ENCODE measurements around the gene NTNG1. TPM values are rescaled to one million over a fixed set of nuclear protein-coding genes. Genes with fewer than 3 reads are reported as not detected.

Gene NTNG1
- total RNA-seq, 2 experiments from 2014 or later, result not detected

DNA sequence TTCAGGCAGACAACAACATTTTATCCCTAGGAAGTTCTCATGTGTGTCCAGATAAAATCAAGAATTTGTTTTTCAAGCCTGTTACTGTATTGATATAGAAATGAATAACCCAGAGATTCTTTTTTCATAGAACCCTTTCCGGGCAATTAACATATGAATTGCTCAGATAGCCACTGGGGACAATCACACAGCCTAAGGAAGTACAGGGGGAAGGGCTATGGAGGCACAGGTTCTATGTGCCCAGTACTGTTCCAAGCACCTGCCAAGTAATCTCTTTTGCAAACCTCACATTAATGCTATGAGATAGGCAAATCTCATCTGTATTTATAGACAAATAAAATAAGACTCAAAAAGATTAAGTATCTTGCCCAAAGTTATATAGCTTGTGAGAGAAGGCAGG, 84.9 kb downstream of the NTNG1 start:
- Histone ChIP-seq H3K27ac (ENCODE audit: low read depth in 1 of 2, low read length in 2 of 2) (no peak overlapping the region), H3K4me1 (ENCODE audit: insufficient read depth, low read length) (no peaks in the 10 kb centered on the region), H3K36me3 (ENCODE audit: insufficient read depth, low read length) (no peaks in the 10 kb centered on the region), H3K4me3 (ENCODE audit: low read length) (no peak overlapping the region), H3K27me3 (ENCODE audit: control insufficient read depth in 1 of 2, insufficient read depth in 2 of 2, low read length in 2 of 2) (no peaks in the 10 kb centered on the region), H3K9me3 (ENCODE audit: control insufficient read depth in 1 of 2, insufficient read depth in 1 of 2, low read length in 2 of 2) (peaks cover 0 to 3% of the 10 kb centered on the region in 2 experiments)
- H3K27ac Mint-ChIP-seq, result no peak overlapping the region
- intact Hi-C loops (cut with DNase I, micrococcal nuclease), result no loop called here
- H3K27me3 Mint-ChIP-seq, result no peaks in the 10 kb centered on the region
- DNase-seq, result no peak
- TF ChIP-seq, protein P1, sequence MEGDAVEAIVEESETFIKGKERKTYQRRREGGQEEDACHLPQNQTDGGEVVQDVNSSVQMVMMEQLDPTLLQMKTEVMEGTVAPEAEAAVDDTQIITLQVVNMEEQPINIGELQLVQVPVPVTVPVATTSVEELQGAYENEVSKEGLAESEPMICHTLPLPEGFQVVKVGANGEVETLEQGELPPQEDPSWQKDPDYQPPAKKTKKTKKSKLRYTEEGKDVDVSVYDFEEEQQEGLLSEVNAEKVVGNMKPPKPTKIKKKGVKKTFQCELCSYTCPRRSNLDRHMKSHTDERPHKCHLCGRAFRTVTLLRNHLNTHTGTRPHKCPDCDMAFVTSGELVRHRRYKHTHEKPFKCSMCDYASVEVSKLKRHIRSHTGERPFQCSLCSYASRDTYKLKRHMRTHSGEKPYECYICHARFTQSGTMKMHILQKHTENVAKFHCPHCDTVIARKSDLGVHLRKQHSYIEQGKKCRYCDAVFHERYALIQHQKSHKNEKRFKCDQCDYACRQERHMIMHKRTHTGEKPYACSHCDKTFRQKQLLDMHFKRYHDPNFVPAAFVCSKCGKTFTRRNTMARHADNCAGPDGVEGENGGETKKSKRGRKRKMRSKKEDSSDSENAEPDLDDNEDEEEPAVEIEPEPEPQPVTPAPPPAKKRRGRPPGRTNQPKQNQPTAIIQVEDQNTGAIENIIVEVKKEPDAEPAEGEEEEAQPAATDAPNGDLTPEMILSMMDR (IDR thresholded peaks at IDR 0.05), result no peak
- POLR2A ChIA-PET, result no interaction called here
- H3K36me3 Mint-ChIP-seq (ENCODE audit: low read depth), result no peaks in the 10 kb centered on the region
- no peaks in the 10 kb centered on the region for H3K9me3 Mint-ChIP-seq
- ATAC-seq (ENCODE audit: poor library complexity), result no peak
- H3K4me1 Mint-ChIP-seq (ENCODE audit: low read depth), result no peaks in the 10 kb centered on the region
- CTCF ChIA-PET, result no interaction called here
- no peak overlapping the region for H3K4me3 Mint-ChIP-seq

DNA sequence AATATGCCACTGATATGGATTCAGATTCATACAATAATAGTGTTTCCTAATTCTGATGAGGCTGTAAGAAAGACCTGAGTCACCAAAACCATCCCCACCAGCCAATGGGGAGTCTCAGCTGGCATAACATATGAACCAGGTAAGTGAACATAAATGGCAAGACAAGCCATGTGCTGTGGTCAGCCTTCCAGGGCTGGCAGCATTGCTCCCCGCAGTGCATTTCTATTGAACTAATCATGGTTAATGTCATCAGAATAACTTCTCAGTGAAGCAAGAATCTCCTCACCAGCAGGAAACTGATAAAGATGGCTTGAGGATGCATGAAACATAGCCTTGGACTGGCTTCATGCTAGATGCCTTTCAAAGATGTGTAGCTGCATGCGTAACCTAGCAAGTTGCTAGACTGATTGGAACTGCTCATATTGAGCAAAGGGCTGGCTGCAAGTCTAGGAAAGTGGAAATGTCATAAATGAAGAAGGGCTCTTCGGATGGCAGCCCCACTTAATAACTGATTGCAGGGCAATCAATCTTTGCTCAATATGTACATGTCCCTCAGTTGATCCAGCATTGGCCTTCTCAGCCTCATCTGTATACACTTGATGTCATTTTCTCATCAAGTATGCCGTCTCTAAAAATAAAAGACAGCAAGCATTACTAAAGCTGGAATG, 88.0 kb downstream of the NTNG1 start:
- Histone ChIP-seq H3K9me3 (ENCODE audit: control insufficient read depth in 1 of 2, insufficient read depth in 1 of 2, low read length in 2 of 2) (peaks cover 0 to 3% of the 10 kb centered on the region in 2 experiments), H3K27ac (ENCODE audit: low read depth in 1 of 2, low read length in 2 of 2) (no peak overlapping the region), H3K4me3 (ENCODE audit: low read length) (no peak overlapping the region), H3K4me1 (ENCODE audit: insufficient read depth, low read length) (no peaks in the 10 kb centered on the region), H3K27me3 (ENCODE audit: control insufficient read depth in 1 of 2, insufficient read depth in 2 of 2, low read length in 2 of 2) (no peaks in the 10 kb centered on the region), H3K36me3 (ENCODE audit: insufficient read depth, low read length) (no peaks in the 10 kb centered on the region)
- no peaks in the 10 kb centered on the region for H3K27me3 Mint-ChIP-seq
- H3K4me1 Mint-ChIP-seq (ENCODE audit: low read depth), result no peaks in the 10 kb centered on the region
- no peaks in the 10 kb centered on the region for H3K36me3 Mint-ChIP-seq (ENCODE audit: low read depth)
- H3K4me3 Mint-ChIP-seq, result no peak overlapping the region
- no peaks in the 10 kb centered on the region for H3K9me3 Mint-ChIP-seq
- ATAC-seq (ENCODE audit: poor library complexity), result no peak
- TF ChIP-seq, protein P1 (IDR thresholded peaks at IDR 0.05), result no peak
- intact Hi-C loops (cut with DNase I, micrococcal nuclease), result no loop called here
- no peak for DNase-seq
- ChIA-PET CTCF (interaction anchor here (1.3 kb wide), 1 partner anchor 10 kb away, joined by 3 read pairs; no protein-coding TSS in a partner anchor), POLR2A (no interaction called here)
- H3K27ac Mint-ChIP-seq, result no peak overlapping the region

DNA sequence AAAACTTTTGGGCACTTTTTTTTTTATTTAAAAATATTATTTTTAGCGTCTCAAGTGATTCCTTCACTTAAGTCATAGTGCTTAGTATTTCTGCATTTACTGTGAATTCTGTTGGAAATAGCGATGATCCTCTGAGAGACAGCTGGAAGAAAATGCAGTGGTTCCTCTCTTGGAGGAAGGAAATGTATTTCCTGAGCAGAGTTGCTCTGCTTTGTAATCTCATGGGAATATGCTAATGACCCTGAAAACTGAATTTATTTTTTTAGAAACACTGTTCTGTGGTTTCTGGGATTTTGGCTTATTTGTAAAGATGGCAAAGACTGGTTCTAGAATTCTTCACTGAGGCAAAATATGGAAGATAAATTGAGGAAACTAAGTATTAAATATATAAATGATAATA, 88.9 kb downstream of the NTNG1 start:
- no peaks in the 10 kb centered on the region for H3K36me3 Mint-ChIP-seq (ENCODE audit: low read depth)
- intact Hi-C loops (cut with DNase I, micrococcal nuclease), result no loop called here
- Histone ChIP-seq H3K27me3 (ENCODE audit: control insufficient read depth in 1 of 2, insufficient read depth in 2 of 2, low read length in 2 of 2) (no peaks in the 10 kb centered on the region), H3K4me1 (ENCODE audit: insufficient read depth, low read length) (no peaks in the 10 kb centered on the region), H3K9me3 (ENCODE audit: control insufficient read depth in 1 of 2, insufficient read depth in 1 of 2, low read length in 2 of 2) (peaks cover 0 to 3% of the 10 kb centered on the region in 2 experiments), H3K27ac (ENCODE audit: low read depth in 1 of 2, low read length in 2 of 2) (no peak overlapping the region), H3K36me3 (ENCODE audit: insufficient read depth, low read length) (no peaks in the 10 kb centered on the region), H3K4me3 (ENCODE audit: low read length) (no peak overlapping the region)
- no peak overlapping the region for H3K27ac Mint-ChIP-seq
- H3K4me1 Mint-ChIP-seq (ENCODE audit: low read depth), result no peaks in the 10 kb centered on the region
- ATAC-seq (ENCODE audit: poor library complexity) (no peak), DNase-seq (no peak)
- no peaks in the 10 kb centered on the region for H3K9me3 Mint-ChIP-seq
- TF ChIP-seq, protein P1 (IDR thresholded peaks at IDR 0.05), result no peak
- H3K27me3 Mint-ChIP-seq, result no peaks in the 10 kb centered on the region
- POLR2A ChIA-PET, result no interaction called here
- CTCF ChIA-PET, result no interaction called here
- H3K4me3 Mint-ChIP-seq, result no peak overlapping the region

Data from CD4-positive, alpha-beta T cell (primary cell).